ENCODE measurements around the gene HES7.

GRCh38 chr17:8076502-8077266, 47.2 kb downstream of the HES7 start:
- no peak for TF ChIP-seq POLR2A (conservative IDR thresholded peaks at IDR 0.05)
- TF ChIP-seq CTCF (IDR thresholded peaks at IDR 0.05 in 2 of 3, conservative IDR thresholded peaks at IDR 0.05 in 1 of 3; ENCODE audit: insufficient read depth in 2 of 3, low read depth in 1 of 3, low read length in 3 of 3) = no peak
- TF ChIP-seq FOXM1 (IDR thresholded peaks at IDR 0.05; ENCODE audit: low read depth) = no peak
- TF ChIP-seq FOXM1 (CRISPR knock-in tag; IDR thresholded peaks at IDR 0.05; ENCODE audit: low read depth) = no peak
- TF ChIP-seq CREBBP (IDR thresholded peaks at IDR 0.05; ENCODE audit: low read depth, low read length) = no peak
- no peak for TF ChIP-seq CREB1 (IDR thresholded peaks at IDR 0.05)
- no peak for TF ChIP-seq CREB1 (CRISPR knock-in tag; IDR thresholded peaks at IDR 0.05)

Data from K562 (cell line).